GM19099 (cell line): Measurements from ENCODE around the gene BEND5.

Experiments used
- POLR2A ChIP-seq: IDR thresholded peaks from 3 replicates; pipeline ENCODE4 v1.6.1; 2011; ENCODE audit warnings: low read depth; ENCODE audit not compliant: insufficient read length; ENCODE audit errors: extremely low read depth

BEND5 gene

GRCh38 chr1:48743480-48743879 is 33.2 kb downstream of the BEND5 start:
- no peak for TF ChIP-seq POLR2A

- no peak for TF ChIP-seq POLR2A
Observed at GRCh38 chr1:48741380-48741779, 35.3 kb downstream of the BEND5 start.

- no peak for TF ChIP-seq POLR2A
Observed at GRCh38 chr1:48740621-48741020, 36.1 kb downstream of the BEND5 start.

GRCh38 chr1:48739091-48739490 is 37.6 kb downstream of the BEND5 start:
- TF ChIP-seq POLR2A = no peak

GRCh38 chr1:48738356-48738755 is 38.3 kb downstream of the BEND5 start:
- no peak for TF ChIP-seq POLR2A

- no peak for TF ChIP-seq POLR2A
Observed at GRCh38 chr1:48735796-48736195, 40.9 kb downstream of the BEND5 start.

- TF ChIP-seq POLR2A = no peak
Observed at GRCh38 chr1:48730164-48730910, 46.4 kb downstream of the BEND5 start.

GRCh38 chr1:48728584-48728983 is 48.1 kb downstream of the BEND5 start:
- no peak for TF ChIP-seq POLR2A

GRCh38 chr1:48726557-48727215 is 50.0 kb downstream of the BEND5 start:
- TF ChIP-seq POLR2A = no peak

- TF ChIP-seq POLR2A = no peak
Observed at GRCh38 chr1:48726139-48726538, 50.6 kb downstream of the BEND5 start.

GRCh38 chr1:48725341-48726046 is 51.2 kb downstream of the BEND5 start:
- TF ChIP-seq POLR2A = no peak

- TF ChIP-seq POLR2A = no peak
Observed at GRCh38 chr1:48720929-48721328, 55.8 kb downstream of the BEND5 start.

- no peak for TF ChIP-seq POLR2A
Observed at GRCh38 chr1:48718705-48719104, 58.0 kb downstream of the BEND5 start.

- no peak for TF ChIP-seq POLR2A
Observed at GRCh38 chr1:48718116-48718630, 58.5 kb downstream of the BEND5 start.

GRCh38 chr1:48717082-48717481 is 59.6 kb downstream of the BEND5 start:
- TF ChIP-seq POLR2A = no peak

GRCh38 chr1:48715921-48716320 is 60.8 kb downstream of the BEND5 start:
- no peak for TF ChIP-seq POLR2A
